Fibroblast of peridontal ligament (primary cell): ENCODE results near the gene C14orf132.
"Not testable (repeated sequence)": the region's sequence is repeated elsewhere in the genome, so short reads cannot be mapped to it uniquely, and the experiment has no call there.

Experiments used
- DNase-seq: peaks from one replicate; pipeline ENCODE4 v3.0.0-alpha.2; 2010; ENCODE audit errors: extremely low read depth

The C14orf132 gene

GRCh38 chr14:96038920-96039632 lies at the start of gene C14orf132:
C14orf132 (plus strand) TSS chr14:96039362; CDS start chr14:96039501, 139 bp downstream.
- DNase-seq: peak; percentile 27

GRCh38 chr14:95993768-95994592 lies 45.2 kb upstream of the C14orf132 start:
- peak; percentile 71 for DNase-seq

- no peak for DNase-seq
These were observed 44.6 kb upstream of the C14orf132 start for GRCh38 chr14:95994593-95994928.

DNA sequence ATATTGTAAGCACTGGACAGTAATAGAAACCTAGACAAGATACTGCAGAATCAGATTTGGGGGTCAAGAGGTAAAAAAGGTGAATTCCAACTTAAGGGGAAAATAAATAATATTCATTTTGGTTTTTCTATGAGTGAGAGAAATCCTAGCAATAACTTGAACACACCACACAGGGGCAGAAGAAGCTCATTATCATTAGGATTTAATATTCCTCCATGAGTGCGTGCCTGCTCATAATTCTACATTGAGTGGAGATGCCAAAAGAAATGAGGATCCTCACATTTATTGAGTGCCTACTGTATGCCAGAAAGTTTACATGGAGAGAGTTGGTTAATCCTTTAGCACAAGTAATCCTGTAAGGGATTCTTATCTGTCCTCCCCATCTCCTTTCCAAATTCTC lies 40.5 kb upstream of the C14orf132 start:
- DNase-seq: peak; percentile 69

DNA sequence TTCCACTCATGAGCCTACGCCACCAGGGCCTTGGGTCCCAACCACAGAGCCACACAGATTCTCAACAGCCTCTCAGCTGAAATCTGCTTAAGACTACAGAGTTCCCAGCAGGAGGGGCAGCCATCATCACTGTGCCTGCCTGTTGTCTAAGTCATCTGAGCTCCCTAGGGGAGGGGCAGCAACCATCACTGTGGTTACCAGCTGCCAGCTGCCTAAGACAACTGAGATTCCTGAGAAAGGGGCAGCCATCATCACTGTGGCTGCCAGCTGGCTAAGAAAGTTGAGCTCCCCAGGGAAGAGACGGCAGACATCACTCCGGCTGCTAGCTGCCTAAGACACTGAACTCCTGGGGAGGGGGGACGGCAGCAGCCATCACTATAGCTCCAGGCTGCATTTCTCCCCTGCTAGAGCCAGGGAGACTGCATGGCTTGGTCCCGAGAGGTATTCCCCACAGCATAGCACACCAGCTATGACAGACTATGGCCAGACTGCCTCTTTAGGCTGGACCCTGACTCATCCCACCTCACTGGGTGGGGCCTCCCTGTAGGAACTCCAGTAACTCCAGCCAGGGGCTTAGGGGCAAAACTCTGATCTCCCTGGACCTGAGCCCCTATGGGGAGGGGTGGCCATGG lies 37.2 kb upstream of the C14orf132 start:
- DNase-seq: peak; percentile 45

- no peak for DNase-seq
These were observed 36.7 kb upstream of the C14orf132 start for GRCh38 chr14:96002498-96002884.

DNA sequence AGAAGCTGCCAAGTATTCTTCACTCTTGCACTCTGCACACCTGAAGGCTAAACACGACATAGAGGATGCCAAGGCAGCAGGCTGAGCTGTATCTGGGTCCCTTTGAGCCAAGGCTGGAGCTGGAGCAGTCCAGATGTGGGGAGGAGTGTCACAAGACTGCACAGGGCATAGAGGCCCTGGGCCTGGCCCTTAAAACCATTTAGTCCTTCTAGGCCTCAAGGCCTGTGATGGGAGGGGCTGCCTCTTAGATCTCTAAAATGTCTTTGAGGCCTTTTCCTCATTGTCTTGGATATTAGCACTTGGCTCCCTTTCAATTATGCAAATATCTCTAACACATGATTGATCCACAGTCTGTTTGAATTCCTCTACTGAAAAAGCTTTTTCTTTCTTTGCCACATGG lies 28.0 kb upstream of the C14orf132 start:
- DNase-seq: no peak

DNA sequence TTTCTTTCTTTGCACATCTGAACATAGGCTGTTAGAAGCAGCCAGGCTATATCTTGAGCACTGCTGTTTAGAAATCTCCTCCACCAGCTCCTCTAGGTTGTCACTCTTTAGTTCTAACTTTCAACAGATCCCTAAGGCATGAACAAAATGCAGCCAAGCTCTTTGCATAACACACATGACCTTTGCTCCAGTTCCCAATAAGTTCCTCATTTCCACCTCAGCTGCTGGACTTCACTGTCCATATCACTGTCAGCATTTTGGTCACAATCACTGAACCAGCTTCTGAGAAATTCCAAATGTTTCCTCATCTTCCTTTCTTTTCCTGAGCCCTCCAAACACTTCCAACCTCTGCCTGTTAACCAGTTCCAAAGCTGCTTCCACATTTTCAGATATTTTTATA lies 27.6 kb upstream of the C14orf132 start:
- no peak for DNase-seq

DNA sequence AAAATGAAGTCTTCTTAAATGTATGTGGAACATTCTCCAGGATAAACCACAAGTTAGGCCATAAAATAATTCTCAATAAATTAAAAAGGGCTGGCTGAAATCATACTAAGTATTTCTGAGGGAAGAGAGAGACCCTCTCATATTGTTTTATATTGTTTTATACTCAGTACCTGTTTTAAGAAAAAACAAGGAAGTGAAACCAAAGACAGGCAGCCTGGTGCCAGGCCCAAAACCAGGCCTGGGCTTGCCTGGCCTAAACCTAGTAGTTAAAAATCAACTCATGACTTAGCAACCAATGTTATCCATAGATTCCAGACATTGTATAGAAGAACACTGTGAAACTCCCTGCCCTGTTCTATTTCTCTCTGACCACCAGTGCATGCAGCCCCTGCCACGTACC lies 26.4 kb upstream of the C14orf132 start:
- not testable (repeated sequence) for DNase-seq

- no peak for DNase-seq
These were observed 25.0 kb upstream of the C14orf132 start for GRCh38 chr14:96014176-96014575.

DNA sequence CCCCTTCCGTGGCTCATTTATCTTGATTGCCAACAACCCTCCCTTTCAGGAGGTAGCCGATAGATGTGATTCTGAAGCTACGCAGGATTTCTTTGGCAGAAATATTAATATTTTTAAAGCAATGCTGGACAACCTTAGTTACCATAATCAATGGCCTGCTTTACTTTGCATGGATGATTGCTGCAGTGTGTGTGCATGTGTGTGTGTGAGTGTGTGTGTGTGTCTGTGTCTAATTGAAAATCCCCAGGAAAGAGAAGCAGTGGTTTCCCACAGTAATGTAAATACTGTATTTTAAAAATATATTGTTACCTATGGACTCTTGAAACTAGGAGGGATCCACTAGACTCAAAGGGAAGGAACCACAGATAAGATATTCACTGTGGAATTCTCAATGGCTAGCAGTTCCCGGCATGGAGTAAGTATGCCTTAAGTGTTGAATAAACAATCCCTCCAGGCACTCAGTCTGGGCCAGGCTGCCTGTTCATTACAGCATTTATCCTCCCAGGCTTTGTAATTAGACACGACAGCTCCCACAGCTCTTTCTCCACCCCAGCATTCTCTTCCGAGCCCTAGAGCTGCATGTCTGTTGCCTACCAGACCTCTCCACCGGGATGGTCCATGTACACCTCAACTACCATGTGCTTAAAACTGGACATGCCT lies 22.5 kb upstream of the C14orf132 start:
- no peak for DNase-seq

DNA sequence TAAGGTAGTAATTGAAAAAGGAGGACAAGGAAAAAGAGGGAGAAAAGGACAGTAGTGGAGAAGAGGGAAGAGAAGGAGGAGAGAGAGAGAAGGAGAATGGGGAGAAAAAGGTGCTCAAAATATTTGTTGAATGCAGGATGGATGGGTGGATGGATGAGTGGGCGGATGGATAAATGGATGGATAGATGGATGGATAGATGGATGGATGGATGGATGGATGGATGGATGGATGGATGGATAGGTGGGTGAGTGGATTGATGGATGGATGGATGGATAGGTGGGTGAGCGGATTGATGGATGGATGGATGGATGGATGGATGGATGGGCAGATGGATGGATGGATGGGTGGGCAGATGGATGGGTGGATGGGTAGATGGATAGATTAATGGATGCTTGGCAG lies 21.3 kb upstream of the C14orf132 start:
- DNase-seq: no peak

DNA sequence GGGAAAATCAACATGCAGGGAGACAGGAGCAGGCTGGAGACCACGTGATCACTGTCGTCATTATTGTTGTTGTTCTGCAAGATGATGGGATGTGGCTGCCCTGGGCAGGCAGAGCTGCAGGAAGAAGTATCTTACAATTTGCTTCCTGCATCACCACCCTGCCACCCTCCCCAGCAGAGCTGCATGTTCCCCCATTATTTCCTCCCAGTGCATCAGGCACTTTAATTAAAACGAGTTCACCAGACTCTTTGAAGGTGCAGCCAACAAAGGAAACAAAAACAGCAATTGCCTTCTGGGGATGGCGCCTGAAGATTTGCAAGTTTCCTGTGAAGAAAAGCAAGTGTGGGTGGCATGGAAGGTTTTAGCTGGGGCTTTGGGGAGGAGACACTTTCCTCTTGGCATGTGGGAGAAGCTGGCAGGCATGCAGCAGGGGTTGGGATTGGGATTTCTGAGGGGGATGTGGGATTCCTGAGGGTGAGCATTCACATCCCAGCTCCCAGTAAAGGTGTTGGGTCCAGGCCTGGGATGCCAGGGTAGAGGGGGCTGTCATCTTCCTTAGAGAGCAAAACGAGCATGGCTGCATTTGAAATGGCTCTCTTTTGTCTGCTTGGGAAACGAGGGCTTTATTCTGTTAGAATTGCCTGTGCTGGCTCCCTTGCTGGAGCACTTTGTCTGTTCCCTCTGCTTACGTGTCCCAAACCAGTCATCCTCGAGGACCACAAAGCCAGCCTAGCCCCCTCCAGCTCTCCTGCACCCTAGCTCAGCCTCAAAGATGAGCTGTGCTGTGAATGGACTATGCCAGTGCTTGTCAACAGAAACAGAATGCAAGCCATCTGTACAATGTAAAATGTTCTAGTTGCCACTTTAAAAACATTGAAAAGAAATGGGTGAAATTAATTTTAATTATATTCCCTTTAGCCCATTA lies 11.5 kb upstream of the C14orf132 start:
- DNase-seq: no peak

DNA sequence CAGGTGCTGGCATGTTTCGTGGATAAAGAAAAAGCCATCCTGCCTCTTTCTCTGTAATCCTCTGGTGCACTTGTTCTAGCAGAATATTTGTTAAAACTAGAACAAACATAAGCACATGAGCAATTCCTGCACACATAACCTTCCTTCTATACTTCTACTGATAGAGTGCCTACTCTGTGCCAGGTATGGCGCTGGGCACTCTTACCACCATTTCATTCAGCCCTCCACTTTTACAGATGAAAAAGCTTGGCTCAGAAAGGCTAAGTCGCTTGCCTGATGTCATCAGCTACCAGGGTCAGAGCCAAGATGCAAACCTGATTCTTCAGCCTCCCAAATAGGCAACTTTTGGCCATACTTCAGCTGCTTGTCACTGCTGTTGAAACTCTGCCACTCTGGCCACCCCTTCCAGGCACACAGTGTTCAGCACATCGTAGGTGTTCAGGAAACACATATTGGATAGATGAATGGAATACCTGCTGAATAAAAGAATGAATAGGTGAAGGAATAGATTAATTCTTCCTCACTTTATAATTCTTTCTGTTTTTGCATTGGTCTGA lies 10.0 kb upstream of the C14orf132 start:
- DNase-seq: no peak

DNA sequence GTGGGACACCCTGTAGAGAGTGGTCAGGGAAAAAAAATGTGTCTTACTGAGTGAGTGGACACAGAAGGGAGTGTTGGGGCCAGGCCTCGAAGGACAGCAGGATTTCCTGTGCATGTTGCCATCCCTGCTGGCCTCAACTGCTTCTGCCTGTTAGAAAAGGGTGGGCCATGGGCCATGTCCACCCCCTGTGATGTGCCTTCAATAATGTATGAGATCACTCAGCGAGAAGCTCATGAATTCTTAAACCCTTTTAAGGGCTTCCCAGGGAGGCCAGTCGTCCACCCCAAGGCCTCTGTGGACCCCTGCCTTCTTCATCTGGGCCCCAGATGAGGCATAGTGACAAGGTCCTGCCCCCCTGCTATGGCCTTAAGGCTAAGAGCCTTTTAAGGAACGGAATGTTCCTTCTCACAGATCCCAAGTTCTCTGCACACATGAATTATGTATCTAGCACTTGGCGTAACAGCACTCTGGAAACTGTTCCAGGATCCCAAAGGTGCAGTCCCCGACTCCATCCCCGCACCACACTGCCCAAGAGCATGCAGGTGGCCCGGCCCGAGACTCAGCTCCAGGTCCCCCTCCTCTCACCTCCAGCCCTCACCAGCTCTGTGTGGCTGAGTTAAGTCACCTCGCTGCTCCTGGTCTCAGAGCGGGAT lies 8.9 kb upstream of the C14orf132 start:
- no peak for DNase-seq

GRCh38 chr14:96031691-96032090 lies 7.5 kb upstream of the C14orf132 start:
- DNase-seq: no peak

- no peak for DNase-seq
These were observed 3.7 kb upstream of the C14orf132 start for GRCh38 chr14:96035456-96035855.

- DNase-seq: peak; percentile 15
These were observed 1.1 kb upstream of the C14orf132 start for GRCh38 chr14:96037891-96038557.

DNA sequence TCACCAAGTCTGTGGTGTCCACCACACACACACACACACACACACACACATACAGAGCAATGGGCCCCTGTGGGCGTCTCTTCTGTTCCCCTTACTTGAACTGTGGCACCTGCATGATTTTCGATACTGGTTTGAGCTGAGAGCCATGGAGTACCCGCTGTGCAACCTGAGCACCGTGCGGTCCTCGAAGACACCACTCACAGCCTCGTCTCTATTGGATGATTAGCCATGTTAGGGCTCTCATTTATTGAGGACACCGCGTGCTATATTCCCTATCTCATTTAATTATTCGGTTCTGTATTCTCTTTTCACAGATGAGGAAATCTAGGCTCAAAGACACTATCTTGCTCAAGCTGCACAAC lies 623 bp upstream of the C14orf132 start:
- no peak for DNase-seq
